Activated CD4-positive, alpha-beta T cell treated with anti-CD3 and anti-CD28 coated beads, Interleukin-2, amount 50 U/mL, for 4 hours (primary cell): ENCODE data around the gene SPINDOC.
"Not testable (repeated sequence)": the region's sequence is repeated elsewhere in the genome, so short reads cannot be mapped to it uniquely, and the experiment has no call there.

Experiments
- DNase-seq, 2 experiments: peaks; one replicate each; pipeline ENCODE4 v3.0.0-alpha.2; 2020

The SPINDOC gene

DNA sequence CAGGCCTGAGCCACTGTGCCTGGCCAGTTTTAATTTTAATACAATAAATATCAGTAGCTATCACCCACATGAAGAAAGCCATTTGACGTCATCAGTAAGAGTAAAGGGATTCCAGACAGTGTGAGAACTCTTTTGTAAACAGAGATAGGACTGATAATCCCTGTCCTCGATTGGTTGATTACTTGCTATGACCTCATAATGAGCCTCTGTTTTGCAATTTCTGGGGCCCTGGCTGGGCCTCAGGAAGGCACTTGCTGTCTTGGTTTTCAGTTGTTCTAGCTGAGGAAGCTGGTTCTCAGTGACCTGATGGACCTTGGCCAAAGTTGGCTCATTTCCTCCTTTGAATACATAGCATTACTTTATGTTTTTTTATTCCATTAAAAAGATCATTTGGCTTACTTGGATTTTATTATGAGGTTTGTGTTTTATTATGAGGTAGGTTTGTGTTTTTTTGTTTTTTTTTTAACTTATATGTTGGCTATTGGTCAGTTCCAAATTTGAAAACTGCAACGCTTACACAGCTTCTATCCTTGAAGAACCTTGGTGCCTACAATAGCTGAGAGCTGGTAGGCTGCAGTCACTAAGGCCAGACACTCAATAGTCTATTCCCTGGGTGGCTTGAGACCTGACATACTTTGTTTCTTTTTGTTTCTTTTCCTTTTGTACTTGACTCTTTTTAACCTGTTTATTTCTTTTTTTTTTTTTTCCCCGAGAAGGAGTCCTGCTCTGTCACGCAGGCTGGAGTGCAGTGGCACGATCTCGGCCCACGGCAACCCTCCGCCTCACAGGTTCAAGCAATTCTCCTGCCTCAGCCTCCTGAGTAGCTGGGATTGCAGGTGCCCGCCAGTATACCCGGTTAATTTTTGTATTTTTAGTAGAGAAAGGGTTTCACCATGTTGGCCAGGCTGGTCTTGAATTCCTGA lies 45.6 kb downstream of the SPINDOC start:
- no peak for DNase-seq

GRCh38 chr11:63862923-63863322 lies 49.7 kb downstream of the SPINDOC start:
- DNase-seq = no peak

GRCh38 chr11:63863620-63864019 lies 50.4 kb downstream of the SPINDOC start:
- DNase-seq = not testable (repeated sequence)

- peak; percentile 57 to 64 for DNase-seq
These were observed 53.0 kb downstream of the SPINDOC start for GRCh38 chr11:63866211-63866610.

- DNase-seq = no peak
These were observed 54.3 kb downstream of the SPINDOC start for GRCh38 chr11:63867511-63867910.

DNA sequence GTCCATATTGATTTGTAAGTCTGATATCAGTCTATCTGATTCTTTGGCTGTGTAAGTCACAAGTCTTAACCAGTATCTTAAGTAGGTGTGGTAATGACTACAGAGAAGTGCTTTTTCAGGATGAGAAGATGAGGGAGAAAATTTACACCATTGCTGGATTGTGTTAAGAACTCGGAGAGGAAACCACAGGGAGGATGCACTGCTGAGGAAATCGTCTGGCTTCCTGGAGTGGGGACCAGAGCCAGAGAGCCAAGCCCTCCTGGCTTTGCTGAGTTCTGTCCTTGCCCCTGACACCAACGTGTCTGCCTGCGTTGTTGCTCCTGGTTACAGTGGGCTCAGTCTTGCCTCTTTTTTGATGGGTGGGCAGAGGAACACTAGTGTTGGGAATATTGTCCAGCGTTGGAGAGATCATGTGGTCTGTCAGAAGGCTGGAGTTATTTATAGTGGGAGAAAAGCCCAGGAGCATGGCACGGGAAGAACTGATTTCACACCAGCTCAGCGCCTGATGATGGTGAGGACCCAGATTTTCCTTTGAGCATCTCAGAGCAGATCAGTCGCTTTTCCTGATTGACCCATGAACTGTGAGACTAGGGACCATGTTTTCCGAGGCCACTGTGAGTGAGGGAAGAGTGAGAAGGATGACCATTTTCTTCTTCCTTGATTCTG lies 55.3 kb downstream of the SPINDOC start:
- DNase-seq = no peak

GRCh38 chr11:63869171-63869591 lies 55.9 kb downstream of the SPINDOC start:
- no peak for DNase-seq

GRCh38 chr11:63869683-63870082 lies 56.4 kb downstream of the SPINDOC start:
- peak in 1 of 2 experiments; percentile 12 for DNase-seq

DNA sequence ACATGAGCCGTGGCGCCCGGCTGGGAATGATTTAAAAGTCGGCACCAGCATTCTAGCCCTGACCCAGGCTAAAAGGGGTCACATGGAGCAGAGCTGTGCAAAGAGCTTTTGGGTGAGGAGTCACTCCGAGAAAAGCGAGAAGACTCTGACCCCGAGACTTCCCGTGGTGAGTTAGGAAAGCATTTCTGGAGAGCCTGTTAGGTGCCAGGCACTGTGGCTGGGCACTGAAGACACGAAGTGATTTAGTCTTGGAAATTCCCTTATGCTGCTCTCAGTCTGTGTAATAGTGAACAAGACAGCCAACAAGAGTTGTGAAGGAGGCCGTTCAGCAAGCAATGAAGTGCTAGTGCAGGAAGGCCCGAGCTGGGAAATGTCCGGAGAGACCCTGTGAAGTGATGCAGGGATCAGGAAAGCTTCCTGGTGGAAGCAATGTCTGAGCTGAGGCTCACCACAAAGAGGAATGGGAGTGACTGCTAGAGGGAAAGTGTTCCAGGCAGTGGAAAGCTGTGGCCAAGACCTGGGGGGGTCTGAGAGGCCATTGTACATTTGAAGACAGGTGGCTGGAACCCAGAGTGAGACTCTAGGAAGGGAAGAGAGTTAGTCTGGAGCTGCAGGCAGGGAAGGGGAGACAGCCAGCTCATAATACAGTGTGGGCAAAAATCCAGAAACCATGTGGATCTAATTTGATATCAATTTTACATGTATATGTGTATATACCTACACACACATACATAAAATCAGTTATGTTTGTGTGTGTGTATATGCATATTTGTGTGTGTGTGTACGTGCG lies 57.3 kb downstream of the SPINDOC start:
- DNase-seq = no peak

DNA sequence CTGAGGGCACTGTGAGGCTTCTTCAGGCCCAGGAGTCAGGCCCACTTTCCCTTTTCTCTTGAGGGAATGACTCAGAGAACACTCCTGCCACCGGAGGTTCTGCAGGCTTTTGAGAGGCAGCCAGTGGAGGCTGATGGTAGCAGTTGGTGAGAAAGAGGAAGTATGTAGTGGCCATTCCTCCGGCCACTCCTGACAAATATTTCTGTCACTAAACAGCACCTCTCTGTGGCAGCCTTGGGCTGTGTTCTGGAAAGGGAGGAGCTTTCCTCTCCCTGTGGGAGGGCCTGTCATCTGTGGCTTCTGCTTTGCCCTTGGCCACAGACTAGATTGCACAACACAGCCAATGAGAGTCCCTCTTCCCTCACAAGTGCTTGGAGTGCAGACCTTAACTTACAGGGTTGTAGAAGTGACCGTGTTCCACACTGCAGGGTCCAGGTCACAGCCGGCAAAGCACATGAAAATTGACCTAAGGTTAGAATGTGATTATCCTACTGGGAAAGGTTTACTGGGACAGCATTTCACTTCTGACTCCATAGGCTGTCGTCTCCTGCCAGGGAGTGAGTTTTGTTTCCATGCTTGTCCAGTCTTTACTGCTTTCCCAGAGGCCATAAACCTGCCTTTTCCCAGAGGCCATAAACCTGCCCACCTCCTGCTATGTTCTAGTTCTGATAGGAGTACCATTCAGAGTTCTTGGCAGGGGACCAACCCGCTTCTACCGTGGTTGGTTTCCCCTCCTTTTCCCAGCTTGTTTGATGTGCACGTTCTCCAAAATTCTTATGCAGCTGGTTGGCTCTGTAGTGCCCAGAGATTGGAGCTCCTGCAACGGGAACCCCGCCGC lies 58.9 kb downstream of the SPINDOC start:
- DNase-seq = no peak

GRCh38 chr11:63872800-63873197 lies 59.5 kb downstream of the SPINDOC start:
- no peak for DNase-seq

- no peak for DNase-seq
These were observed 60.1 kb downstream of the SPINDOC start for GRCh38 chr11:63873311-63873710.

DNA sequence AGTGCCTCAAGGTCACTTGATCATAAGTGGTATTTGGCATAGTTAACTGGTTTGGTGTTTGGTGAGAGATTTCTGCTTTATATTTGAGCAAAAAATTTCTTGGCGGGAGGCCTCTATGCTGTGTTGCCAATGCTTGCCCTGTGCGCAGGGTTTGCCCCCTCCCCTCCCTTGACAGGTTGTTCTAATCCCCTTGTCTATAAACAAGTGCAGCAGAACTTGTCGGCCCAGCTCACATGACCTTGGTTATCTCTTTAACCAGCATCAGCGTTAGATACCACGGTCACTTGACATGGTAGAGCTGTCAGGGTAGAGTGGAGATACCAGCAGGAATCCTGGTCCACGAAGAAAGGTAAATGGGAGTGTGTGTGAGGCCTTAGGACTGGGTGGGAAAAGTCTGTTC lies 61.3 kb downstream of the SPINDOC start:
- DNase-seq = no peak

GRCh38 chr11:63875506-63876065 lies 62.3 kb downstream of the SPINDOC start:
- no peak for DNase-seq

DNA sequence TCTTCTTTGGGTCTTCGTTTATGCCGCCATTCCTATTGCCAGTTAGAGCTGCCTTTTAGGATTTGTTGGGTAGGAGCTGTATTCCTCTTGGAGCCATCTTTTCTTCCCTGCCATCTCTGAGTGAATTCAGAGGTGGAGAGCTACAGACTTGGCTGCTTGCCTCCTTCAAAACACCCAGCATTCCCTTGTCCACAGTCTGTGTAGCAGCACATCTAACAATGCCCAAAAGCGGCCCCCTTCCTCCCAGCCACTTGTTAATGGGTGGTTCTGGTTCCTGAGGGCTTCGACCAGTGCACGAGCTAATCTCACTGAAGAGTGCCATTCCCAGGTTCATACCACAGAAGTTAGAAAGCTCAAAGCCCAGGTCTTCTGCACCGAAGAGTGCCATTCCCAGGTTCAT lies 63.4 kb downstream of the SPINDOC start:
- DNase-seq = no peak
